Neural progenitor cell (in vitro differentiated cells): ENCODE measurements around the gene NR4A2. TPM values are rescaled to one million over a fixed set of nuclear protein-coding genes. Genes with fewer than 3 reads are reported as not detected.

ENCODE experiments used
- DNase-seq: peaks from one replicate; pipeline ENCODE4 v3.0.0-alpha.2; 2016; ENCODE audit warnings: low spot score
- H2AFZ ChIP-seq: fragments of 200-600 bp; sonication (generic); replicated peaks from 2 replicates; pipeline ENCODE4 v1.6.1; 2016; ENCODE audit warnings: antibody characterized with exemption
- H3F3A ChIP-seq: fragments of 200-600 bp; sonication (generic); 2 replicates; pipeline ENCODE4 v1.6.1; 2016; ENCODE audit warnings: antibody characterized with exemption, low read depth
- H3K27ac ChIP-seq: fragments of 200-600 bp; sonication (generic); 2 replicates; pipeline ENCODE4 v1.5.1; 2016; ENCODE audit warnings: mild to moderate bottlenecking
- H3K27me3 ChIP-seq: fragments of 200-600 bp; sonication (generic); 2 replicates; pipeline ENCODE4 v1.6.1; 2016; ENCODE audit warnings: mild to moderate bottlenecking, moderate library complexity
- H3K36me3 ChIP-seq: fragments of 200-600 bp; sonication (generic); 2 replicates; pipeline ENCODE4 v1.5.1; 2016
- H3K4me1 ChIP-seq: fragments of 200-600 bp; sonication (generic); 2 replicates; pipeline ENCODE4 v1.6.1; 2016; ENCODE audit warnings: mixed run types
- H3K4me2 ChIP-seq: fragments of 200-600 bp; sonication (generic); 2 replicates; pipeline ENCODE4 v1.6.1; 2016
- H3K4me3 ChIP-seq: fragments of 200-600 bp; sonication (generic); 2 replicates; pipeline ENCODE4 v1.5.1; 2016
- H3K79me2 ChIP-seq: fragments of 200-600 bp; sonication (generic); 2 replicates; pipeline ENCODE4 v1.6.1; 2016; ENCODE audit warnings: low read depth
- H3K9ac ChIP-seq: fragments of 200-600 bp; sonication (generic); 2 replicates; pipeline ENCODE4 v1.6.1; 2016
- H3K9me3 ChIP-seq: fragments of 200-600 bp; sonication (generic); 2 replicates; pipeline ENCODE4 v1.5.1; 2016; ENCODE audit warnings: low read depth
- H4K20me1 ChIP-seq: fragments of 200-600 bp; sonication (generic); 2 replicates; pipeline ENCODE4 v1.6.1; 2016; ENCODE audit warnings: low read depth
- H3K27ac Mint-ChIP-seq: 3 replicates; pipeline ENCODE4 v1.8.0; 2021; ENCODE audit warnings: mixed read lengths
- H3K27me3 Mint-ChIP-seq: 2 replicates; pipeline ENCODE4 v1.8.0; 2022; ENCODE audit warnings: low read depth, mild to moderate bottlenecking, inconsistent platforms, moderate library complexity, mixed read lengths; ENCODE audit not compliant: insufficient read depth
- H3K36me3 Mint-ChIP-seq: 3 replicates; pipeline ENCODE4 v1.8.0; 2021; ENCODE audit warnings: mixed read lengths
- H3K4me1 Mint-ChIP-seq: 3 replicates; pipeline ENCODE4 v1.8.0; 2021; ENCODE audit warnings: mixed read lengths
- H3K4me3 Mint-ChIP-seq: 3 replicates; pipeline ENCODE4 v1.8.0; 2021; ENCODE audit warnings: mild to moderate bottlenecking, moderate library complexity, mixed read lengths
- H3K9me3 Mint-ChIP-seq: 3 replicates; pipeline ENCODE4 v1.8.0; 2020; ENCODE audit warnings: mixed read lengths
- EZH2 ChIP-seq: fragments of 200-600 bp; sonication (generic); IDR thresholded peaks from 2 replicates; pipeline ENCODE4 v1.6.1; 2017; ENCODE audit warnings: antibody characterized with exemption, mild to moderate bottlenecking, moderate library complexity
- EZH2phosphoT487 ChIP-seq: fragments of 200-600 bp; sonication (generic); IDR thresholded peaks from 2 replicates; pipeline ENCODE4 v1.6.1; 2017; ENCODE audit warnings: antibody characterized with exemption
- total RNA-seq: library from RNA; depleted of rRNA; stranded (reverse); fragments of >200 nt; gene quantifications from 2 replicates; pipeline ENCODE4 v1.2.3, GENCODE V29; 2015; ENCODE audit warnings: low replicate concordance
- TF ChIP-seq, protein P1 (sequence below): fragments of 200-600 bp; sonication (generic); IDR thresholded peaks from 2 replicates; pipeline ENCODE4 v1.5.1; 2017; ENCODE audit warnings: antibody characterized with exemption, mild to moderate bottlenecking

Gene NR4A2
- total RNA-seq, 1 donor from 2014 or later = 0.56 TPM

DNA sequence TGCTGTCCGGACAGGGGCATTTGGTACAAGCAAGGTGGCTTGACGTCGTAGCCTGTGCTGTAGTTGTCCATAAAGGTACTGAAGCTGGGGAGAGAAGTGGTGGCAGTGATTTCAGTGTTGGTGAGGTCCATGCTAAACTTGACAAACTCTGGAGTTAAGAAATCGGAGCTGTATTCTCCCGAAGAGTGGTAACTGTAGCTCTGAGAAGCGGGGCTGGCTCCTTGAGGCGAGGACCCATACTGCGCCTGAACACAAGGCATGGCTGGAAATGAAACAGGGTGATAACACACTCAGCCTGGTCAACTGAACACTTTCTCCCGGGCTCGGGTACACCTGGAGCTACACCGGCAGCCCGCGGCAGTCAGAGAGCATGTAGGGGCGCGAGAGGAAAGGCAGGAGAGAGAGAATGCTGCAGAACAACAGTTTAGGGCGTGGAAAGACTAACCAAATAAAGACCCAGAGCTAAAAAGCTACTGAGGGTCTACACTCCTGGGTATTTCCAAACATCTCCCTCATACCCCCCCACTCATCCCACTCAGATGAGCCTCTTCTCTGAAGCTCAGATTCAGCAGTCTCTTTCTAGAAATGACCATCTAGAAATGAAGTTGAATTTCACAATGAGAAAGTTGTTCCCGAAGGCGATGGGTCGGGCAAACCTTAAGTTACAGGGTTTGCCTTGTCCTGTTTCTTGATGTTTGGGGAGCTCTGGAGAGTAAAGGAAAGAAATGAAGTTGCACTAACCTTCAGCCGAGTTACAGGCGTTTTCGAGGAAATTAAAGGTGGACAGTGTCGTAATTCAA, 2.4 kb downstream of the NR4A2 start:
- Histone ChIP-seq H3K4me1 (peaks cover 4% of the 10 kb centered on the region), H3K4me3 (no peak overlapping the region), H3K36me3 (no peaks in the 10 kb centered on the region), H3K79me2 (no peaks in the 10 kb centered on the region), H4K20me1 (peaks cover 6% of the 10 kb centered on the region), H3K9me3 (no peaks in the 10 kb centered on the region), H3K27ac (no peak overlapping the region), H3F3A (peaks cover 19% of the 10 kb centered on the region), H2AFZ (no peak overlapping the region), H3K27me3 (peaks cover 88% of the 10 kb centered on the region), H3K9ac (no peak overlapping the region), H3K4me2 (no peak overlapping the region)
- peak overlapping the region; percentile 57 for H3K4me3 Mint-ChIP-seq
- peak; percentile 23 for TF ChIP-seq EZH2
- TF ChIP-seq EZH2phosphoT487 = no peak
- no peak overlapping the region for H3K27ac Mint-ChIP-seq
- H3K9me3 Mint-ChIP-seq = peaks cover 3% of the 10 kb centered on the region
- peaks cover 57% of the 10 kb centered on the region for H3K27me3 Mint-ChIP-seq
- peaks cover 11% of the 10 kb centered on the region for H3K36me3 Mint-ChIP-seq
- no peak for DNase-seq
- peaks cover 22% of the 10 kb centered on the region for H3K4me1 Mint-ChIP-seq

DNA sequence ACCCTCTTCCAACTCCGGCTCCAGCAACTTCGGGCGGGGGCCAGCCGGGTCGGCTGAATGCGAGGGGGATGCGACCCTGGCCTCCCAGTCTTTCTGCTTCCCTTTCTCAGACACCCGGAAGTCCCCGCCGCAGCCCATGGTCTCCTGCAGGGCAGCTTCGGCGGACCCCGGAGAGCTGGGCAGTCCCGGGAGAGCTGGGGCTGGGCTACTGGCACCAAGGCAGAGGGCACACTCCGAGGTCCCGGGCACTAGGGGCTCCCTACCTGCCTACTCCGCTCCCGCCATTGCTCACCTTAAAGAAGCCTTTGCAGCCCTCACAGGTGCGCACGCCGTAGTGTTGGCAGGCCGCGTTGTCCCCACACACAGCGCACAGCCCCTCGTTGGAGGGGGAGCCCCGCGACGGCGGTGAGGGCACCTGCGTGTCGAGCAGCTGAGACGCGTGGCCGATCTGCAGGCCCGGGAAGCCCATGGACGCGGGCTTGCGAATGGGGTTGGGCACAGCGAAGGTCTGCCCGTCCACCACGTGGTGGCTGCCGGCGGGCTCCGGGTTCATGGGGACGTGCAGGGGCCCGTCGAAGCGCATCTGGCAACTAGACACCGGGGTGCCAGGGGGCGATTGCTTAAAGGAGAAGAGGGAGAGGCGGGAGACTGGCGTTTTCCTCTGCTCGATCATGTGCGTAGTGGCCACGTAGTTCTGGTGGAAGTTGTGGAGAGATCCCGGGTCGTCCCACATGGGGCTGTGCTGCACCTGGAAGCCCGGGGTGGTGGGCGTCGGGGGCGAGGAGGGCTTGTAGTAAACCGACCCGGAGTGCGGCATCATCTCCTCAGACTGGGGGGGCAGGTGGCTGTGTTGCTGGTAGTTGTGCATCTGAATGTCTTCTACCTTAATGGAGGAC, 3.2 kb downstream of the NR4A2 start:
- Mint-ChIP-seq H3K27me3 (peaks cover 57% of the 10 kb centered on the region), H3K4me3 (peak overlapping the region; percentile 70), H3K4me1 (peaks cover 22% of the 10 kb centered on the region), H3K36me3 (peaks cover 11% of the 10 kb centered on the region), H3K9me3 (peaks cover 3% of the 10 kb centered on the region), H3K27ac (no peak overlapping the region)
- Histone ChIP-seq H2AFZ (no peak overlapping the region), H3K36me3 (no peaks in the 10 kb centered on the region), H3K27ac (no peak overlapping the region), H3K4me1 (peaks cover 4% of the 10 kb centered on the region), H3K4me2 (no peak overlapping the region), H4K20me1 (peaks cover 6% of the 10 kb centered on the region), H3K4me3 (no peak overlapping the region), H3K27me3 (peaks cover 96% of the 10 kb centered on the region), H3K9me3 (no peaks in the 10 kb centered on the region), H3K9ac (no peak overlapping the region), H3K79me2 (no peaks in the 10 kb centered on the region), H3F3A (peaks cover 14% of the 10 kb centered on the region)
- DNase-seq = peak; percentile 10
- peak; percentile 62 for TF ChIP-seq EZH2
- TF ChIP-seq EZH2phosphoT487 = no peak
- TF ChIP-seq, protein P1, sequence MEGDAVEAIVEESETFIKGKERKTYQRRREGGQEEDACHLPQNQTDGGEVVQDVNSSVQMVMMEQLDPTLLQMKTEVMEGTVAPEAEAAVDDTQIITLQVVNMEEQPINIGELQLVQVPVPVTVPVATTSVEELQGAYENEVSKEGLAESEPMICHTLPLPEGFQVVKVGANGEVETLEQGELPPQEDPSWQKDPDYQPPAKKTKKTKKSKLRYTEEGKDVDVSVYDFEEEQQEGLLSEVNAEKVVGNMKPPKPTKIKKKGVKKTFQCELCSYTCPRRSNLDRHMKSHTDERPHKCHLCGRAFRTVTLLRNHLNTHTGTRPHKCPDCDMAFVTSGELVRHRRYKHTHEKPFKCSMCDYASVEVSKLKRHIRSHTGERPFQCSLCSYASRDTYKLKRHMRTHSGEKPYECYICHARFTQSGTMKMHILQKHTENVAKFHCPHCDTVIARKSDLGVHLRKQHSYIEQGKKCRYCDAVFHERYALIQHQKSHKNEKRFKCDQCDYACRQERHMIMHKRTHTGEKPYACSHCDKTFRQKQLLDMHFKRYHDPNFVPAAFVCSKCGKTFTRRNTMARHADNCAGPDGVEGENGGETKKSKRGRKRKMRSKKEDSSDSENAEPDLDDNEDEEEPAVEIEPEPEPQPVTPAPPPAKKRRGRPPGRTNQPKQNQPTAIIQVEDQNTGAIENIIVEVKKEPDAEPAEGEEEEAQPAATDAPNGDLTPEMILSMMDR = no peak

DNA sequence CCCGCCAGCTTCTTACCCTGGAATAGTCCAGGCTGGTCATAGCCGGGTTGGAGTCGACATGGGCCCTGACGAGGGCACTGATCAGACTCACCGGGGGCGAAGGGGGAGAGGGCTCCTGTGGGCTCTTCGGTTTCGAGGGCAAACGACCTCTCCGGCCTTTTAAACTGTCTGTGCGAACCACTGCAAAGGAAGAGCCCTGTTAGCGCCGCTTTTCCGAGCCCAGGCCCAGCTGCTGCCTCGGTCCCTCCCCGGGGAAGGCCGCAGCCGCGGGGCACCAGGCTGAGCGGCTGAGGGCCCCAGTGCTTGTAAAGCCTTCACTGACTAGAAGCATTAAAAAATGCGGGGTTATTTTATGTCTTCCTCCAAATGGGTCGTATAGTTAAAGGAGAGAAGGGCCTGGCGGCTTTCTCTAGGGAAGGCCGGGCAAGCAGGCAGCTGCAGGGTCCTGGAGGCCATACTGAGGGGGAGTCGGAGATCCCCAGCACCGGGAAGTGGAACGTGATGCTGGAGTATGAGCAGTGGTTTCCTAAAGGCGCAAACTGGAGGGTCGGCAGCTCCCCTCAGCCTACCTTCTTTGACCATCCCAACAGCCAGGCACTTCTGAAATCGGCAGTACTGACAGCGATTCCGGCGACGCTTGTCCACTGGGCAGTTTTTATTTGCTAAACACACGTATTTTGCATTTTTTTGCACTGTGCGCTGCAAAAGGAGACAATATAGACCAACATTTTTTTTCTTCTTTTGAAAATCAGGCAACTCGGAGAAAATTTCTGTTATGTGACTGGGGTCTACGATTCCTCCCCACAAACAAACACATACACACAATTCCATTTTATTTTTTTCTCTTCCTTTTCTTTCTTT, 4.5 kb downstream of the NR4A2 start:
- DNase-seq = no peak
- Mint-ChIP-seq H3K27ac (no peak overlapping the region), H3K9me3 (peaks cover 3% of the 10 kb centered on the region), H3K27me3 (peaks cover 63% of the 10 kb centered on the region), H3K4me1 (peaks cover 16% of the 10 kb centered on the region), H3K4me3 (peak overlapping the region; percentile 12), H3K36me3 (peaks cover 12% of the 10 kb centered on the region)
- Histone ChIP-seq H3K4me2 (no peak overlapping the region), H3K27me3 (peaks cover 98% of the 10 kb centered on the region), H4K20me1 (peaks cover 11% of the 10 kb centered on the region), H3K36me3 (no peaks in the 10 kb centered on the region), H3K27ac (no peak overlapping the region), H3K9me3 (no peaks in the 10 kb centered on the region), H3K9ac (no peak overlapping the region), H3K4me3 (no peak overlapping the region), H3F3A (peaks cover 4% of the 10 kb centered on the region), H3K79me2 (no peaks in the 10 kb centered on the region), H3K4me1 (no peaks in the 10 kb centered on the region), H2AFZ (no peak overlapping the region)
- TF ChIP-seq EZH2 (no peak), EZH2phosphoT487 (peak; percentile 36)
